SK-N-SH (cell line): ENCODE measurements around the gene SMG7.

Source experiments
- CTCF ChIP-seq: fragments of 200-600 bp; sonication (generic); IDR thresholded peaks from 2 replicates; pipeline ENCODE4 v1.6.1; 2017; ENCODE audit warnings: antibody characterized with exemption, mild to moderate bottlenecking, moderate library complexity
- NRF1 ChIP-seq: IDR thresholded peaks from 2 replicates; pipeline ENCODE4 v1.6.1; 2012; ENCODE audit warnings: low read depth, mild to moderate bottlenecking, low read length
- POLR2AphosphoS5 ChIP-seq: IDR thresholded peaks from 2 replicates; pipeline ENCODE4 v1.6.1; 2012; ENCODE audit warnings: low read depth, low read length

GRCh38 chr1:183552441-183552840 lies 80.1 kb downstream of the SMG7 start:
- TF ChIP-seq POLR2AphosphoS5 (no peak), CTCF (no peak), NRF1 (no peak)
